C4-2B (cell line): ENCODE measurements around the gene HARS1.
"Not testable (repeated sequence)": the region's sequence is repeated elsewhere in the genome, so short reads cannot be mapped to it uniquely, and the experiment has no call there.

Source experiments
- H3K27ac ChIP-seq: fragments of 450-650 bp; 2 replicates; pipeline ENCODE4 v1.5.1; 2017
- CTCF ChIP-seq: fragments of 450-650 bp; conservative IDR thresholded peaks from 2 replicates; pipeline ENCODE4 v1.5.1; 2017; ENCODE audit warnings: mild to moderate bottlenecking
- ZFX ChIP-seq: fragments of 450-650 bp; IDR thresholded peaks from 2 replicates; pipeline ENCODE4 v1.6.1; 2017

HARS1 gene

DNA sequence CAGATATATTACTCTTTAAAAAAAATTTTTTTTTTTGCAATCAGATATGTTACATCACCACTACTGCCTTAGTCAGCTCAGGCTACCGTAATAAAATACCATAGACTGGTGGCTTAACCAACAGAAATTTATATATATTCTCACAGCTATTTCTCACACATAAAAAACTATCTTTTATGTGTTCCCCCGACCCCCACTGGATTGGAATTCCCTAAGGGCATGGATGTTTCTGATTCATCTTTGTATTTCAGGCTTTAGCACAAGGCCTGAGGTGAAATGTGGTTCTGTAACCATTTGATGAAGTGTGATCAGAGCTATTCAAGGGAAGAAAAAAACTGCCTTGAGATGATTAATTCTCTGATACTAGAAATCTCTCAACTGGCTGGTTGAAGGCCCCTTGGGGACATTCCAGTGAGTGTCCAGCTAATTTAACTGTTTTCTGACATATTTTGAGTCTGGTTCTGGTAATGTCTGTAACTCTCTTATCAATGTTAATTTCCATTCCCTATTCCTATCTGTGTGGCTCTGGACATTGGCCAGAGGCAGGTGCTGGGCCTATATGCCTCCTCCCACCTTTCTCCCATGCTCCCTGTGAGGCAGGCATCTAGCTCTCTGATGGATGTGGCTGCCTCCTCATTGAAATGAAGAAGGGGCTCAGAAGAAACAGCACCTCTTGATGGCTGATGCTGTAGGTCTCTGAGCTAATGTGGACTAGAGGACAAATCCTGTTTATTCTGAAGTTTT lies 60.7 kb downstream of the HARS1 start:
- no peak overlapping the region for H3K27ac ChIP-seq
- TF ChIP-seq ZFX (no peak), CTCF (no peak)

DNA sequence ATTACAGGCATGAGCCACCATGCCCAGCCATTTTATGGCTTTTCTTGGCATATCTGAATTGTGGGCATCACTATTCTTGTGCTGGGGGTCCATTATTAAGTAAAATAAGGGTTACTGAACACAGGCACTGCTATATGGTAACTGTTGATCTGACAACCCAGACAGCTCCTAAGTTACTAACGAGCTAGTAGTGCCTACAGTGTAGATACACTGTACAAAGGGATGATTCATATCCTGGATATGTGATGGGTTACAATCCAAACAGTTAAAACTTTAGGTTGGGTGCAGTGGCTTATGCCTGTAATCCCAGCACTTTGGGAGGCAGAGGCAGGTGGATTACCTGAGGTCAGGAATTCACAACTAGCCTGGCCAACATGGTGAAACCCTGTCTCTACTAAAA lies 62.5 kb downstream of the HARS1 start:
- TF ChIP-seq CTCF = no peak
- no peak for TF ChIP-seq ZFX
- H3K27ac ChIP-seq = no peak overlapping the region

DNA sequence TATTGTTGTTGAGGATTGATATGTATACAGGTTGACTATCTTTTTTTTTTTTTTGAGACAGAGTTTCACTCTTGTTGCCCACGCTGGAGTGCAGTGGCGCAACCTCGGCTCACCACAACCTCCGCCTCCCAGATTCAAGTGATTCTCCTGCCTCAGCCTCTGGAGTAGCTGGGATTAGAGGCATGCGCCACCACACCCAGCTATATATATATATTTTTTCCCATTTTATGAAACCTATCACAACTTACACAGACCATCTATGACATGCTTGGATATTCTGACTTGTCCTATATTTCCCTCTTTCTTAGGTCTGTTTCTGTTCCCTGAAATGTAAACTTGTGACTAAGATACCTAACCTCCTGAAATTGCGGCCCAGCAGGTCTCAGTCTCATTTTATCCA lies 63.2 kb downstream of the HARS1 start:
- H3K27ac ChIP-seq = no peak overlapping the region
- TF ChIP-seq ZFX (no peak), CTCF (no peak)

GRCh38 chr5:140624886-140625285 lies 66.3 kb downstream of the HARS1 start:
- H3K27ac ChIP-seq = not testable (repeated sequence)
